ENCODE results near the gene ZNF394.

ZNF394 gene

GRCh38 chr7:99457050-99457649, 42.9 kb downstream of the ZNF394 start:
- no peak overlapping the region for H3K4me3 ChIP-seq
- no peak overlapping the region for H3K27ac ChIP-seq

GRCh38 chr7:99456288-99456687, 43.8 kb downstream of the ZNF394 start:
- H3K27ac ChIP-seq: no peak overlapping the region

GRCh38 chr7:99455874-99456273, 44.2 kb downstream of the ZNF394 start:
- no peak overlapping the region for H3K27ac ChIP-seq
- no peak overlapping the region for H3K4me3 ChIP-seq

More at GRCh38 chr7:99456288-99456687, 43.8 kb downstream of the ZNF394 start:
- H3K4me3 ChIP-seq: no peak overlapping the region

DNA sequence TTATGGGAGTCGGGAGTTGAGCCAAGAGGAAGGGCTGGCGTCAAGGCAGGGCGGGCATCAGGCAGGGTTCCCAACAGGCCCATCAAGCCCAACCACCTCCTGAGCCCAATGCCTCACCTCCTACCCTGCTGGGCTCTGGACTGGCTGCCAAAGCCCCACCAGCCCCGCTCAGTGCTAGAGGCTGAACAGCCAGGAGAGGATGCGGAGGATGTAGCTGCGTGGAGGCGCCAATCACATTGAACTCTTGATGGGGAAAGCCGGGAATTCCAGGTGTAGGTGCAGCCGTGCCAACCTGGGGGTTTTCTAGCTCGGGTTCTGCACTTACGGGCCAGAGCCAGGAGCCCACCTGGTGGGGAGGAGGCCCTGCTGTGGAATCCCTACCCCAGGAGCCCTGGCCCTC, 47.0 kb downstream of the ZNF394 start:
- peak overlapping the region in 3 of 21 experiments; percentile 29 to 61 (median 47) for H3K27ac ChIP-seq

DNA sequence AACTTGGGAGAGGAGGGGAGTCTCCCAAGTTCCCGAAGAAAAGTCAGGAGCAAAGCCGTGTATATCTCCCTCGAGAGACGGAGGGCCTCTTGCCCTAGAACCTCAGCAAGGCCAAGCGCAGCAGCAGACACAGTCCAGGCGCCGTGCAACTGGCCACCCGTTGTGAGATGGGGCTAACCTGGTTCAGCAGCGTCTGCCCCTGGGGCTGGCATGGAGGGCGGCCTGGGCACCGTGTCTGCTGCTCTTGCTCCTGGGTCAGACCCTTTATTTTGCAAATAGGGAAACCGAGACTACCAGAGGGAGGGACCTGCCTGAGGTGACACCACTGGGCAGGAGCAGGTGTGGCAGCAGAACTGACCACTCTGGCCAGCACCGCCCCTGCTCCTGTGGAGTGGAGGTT, 47.5 kb downstream of the ZNF394 start:
- Histone ChIP-seq H3K27ac (peak overlapping the region in 5 of 21 experiments; percentile 29 to 72 (median 32)), H3K4me3 (no peak overlapping the region)

More for the DNA sequence above, 47.0 kb downstream of the ZNF394 start:
- H3K4me3 ChIP-seq: no peak overlapping the region

GRCh38 chr7:99451936-99452335, 48.1 kb downstream of the ZNF394 start:
- Histone ChIP-seq H3K27ac (peak overlapping the region in 5 of 21 experiments; percentile 24 to 72 (median 35)), H3K4me3 (no peak overlapping the region)

DNA sequence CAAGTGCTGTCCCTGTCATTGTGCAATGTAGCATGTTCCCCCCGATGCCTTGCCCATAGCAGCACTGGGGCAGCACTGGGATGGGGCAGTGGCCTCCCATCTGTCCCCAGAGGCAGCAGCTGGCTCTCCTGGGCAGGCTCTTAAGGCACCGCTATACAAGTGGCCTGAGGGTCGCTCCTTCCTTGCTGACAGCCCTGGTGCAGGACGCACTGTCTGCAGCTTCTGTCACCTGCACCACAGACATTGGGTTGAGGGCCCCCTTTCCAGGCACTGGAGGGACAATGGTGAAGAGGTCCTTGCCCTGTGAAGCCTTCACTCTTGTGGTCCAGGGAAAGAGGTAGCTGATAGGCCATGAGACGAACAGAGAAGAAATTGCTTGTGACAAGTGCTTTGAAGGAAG, 50.8 kb downstream of the ZNF394 start:
- H3K27ac ChIP-seq: no peak overlapping the region
- no peak overlapping the region for H3K4me3 ChIP-seq

GRCh38 chr7:99448855-99449254, 51.2 kb downstream of the ZNF394 start:
- Histone ChIP-seq H3K4me3 (no peak overlapping the region), H3K27ac (no peak overlapping the region)

DNA sequence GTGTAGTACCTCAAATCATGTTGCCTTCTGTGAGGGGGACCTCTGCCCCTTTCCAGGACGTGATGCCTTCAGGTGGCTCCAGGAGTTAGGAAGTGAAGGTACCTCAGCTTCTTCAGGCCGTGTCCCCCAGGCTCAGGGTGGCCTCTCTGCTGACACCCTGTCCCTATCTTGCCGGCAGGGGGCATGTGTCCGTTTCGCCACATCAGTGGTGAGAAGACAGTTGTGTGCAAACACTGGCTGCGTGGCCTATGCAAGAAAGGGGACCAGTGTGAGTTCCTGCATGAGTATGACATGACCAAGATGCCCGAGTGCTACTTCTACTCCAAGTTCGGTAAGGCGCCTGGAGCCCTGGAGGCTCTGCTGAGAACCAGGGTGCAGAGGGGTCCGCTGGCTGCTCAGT, 52.1 kb downstream of the ZNF394 start:
- H3K27ac ChIP-seq: no peak overlapping the region
- no peak overlapping the region for H3K4me3 ChIP-seq

DNA sequence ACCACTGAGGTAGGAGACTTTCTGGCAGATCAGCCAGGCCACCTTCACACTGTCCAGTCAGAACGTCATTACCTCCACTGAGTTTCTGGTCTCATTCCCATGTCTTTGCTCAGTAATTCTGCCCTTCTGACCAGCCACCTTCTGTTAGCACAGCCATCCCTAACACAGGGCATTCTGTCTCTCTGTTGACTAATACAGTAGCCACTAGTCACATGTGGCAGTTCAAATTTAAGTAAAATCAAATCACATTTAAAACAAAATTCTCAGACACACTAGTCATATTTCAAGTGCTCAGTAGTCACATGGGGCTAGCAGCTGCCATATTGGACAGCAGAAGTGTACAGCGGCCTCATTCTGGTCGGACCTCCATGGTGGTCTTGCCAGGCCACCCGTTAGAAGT, 54.0 kb downstream of the ZNF394 start:
- Histone ChIP-seq H3K4me3 (no peak overlapping the region), H3K27ac (no peak overlapping the region)
